Activated T-helper 1 cell treated with anti-CD3 and anti-CD28 coated beads, Interleukin-2, amount 50 U/mL, for 16 hours (primary cell): ENCODE results near the gene WDR20.
A peak's percentile ranks its signal among the peaks of the same experiment; 100 is the strongest.
"Not testable (repeated sequence)": the region's sequence is repeated elsewhere in the genome, so short reads cannot be mapped to it uniquely, and the experiment has no call there.

Experiments used
- DNase-seq, 2 donors: peaks; one replicate each; pipeline ENCODE4 v3.0.0-alpha.2; 2020; ENCODE audit warnings: low read depth in 1 of 2, low spot score in 1 of 2

The WDR20 gene

GRCh38 chr14:102234331-102235264 lies 94.9 kb downstream of the WDR20 start:
- no peak for DNase-seq

GRCh38 chr14:102235275-102235897 lies 95.7 kb downstream of the WDR20 start:
- DNase-seq: peak; percentile 53 to 55

GRCh38 chr14:102236026-102236425 lies 96.3 kb downstream of the WDR20 start:
- DNase-seq: no peak

DNA sequence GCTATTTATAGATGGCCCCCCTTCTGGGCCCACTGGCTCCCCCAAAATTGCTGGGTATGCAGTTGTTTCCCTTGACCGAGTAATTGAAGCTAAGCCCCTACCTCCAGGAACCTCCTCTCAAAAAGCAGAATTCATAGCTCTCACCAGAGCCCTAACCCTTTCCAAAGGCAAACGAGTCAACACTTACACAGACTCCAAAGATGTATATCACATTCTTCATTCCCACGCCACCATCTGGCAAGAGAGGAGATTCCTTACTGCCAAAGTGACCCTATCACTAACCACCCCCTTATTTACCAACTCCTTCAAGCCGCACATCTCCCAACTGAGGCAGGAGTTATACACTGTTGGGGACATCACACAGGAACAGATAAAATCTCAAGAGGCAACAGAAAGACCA lies 98.4 kb downstream of the WDR20 start:
- DNase-seq: no peak

GRCh38 chr14:102238766-102239165 lies 99.1 kb downstream of the WDR20 start:
- no peak for DNase-seq

DNA sequence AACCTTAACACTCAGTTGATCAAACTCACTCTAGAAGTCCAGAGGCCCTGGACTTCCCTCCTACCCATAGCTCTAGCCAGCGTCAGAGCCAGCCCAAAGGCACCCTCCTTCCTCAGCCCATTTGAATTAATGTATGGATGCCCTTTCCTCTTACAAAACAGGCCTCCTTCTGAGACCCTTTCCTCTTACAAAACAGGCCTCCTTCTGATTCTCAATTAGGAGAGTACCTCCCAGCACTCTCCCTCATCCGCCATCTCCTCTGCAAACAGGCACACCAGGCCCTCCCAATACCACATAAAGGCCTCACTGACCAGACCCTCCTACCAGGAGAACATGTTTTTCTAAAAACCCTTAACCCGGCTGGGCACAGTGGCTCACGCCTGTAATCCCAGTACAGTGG lies 99.5 kb downstream of the WDR20 start:
- no peak for DNase-seq

DNA sequence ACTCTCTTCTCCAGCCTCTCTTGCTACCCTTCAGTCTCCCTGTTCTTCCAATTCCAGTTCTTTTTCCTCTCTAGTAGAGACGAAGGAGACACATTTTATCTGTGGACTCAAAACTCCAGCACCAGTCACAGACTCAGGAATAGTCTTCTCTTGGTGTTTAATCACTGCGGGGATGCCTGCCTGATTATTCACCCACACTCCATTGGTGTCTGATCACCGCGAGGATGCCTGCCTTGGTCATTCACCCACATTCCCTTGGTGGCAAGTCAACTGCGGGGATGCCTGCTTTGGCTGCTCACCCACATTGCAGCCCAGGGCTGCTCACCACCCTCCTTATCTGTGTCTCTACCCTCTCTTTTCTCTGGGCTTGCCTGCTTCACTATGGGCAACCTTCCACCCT lies 100.8 kb downstream of the WDR20 start:
- DNase-seq: not testable (repeated sequence)

- no peak for DNase-seq
Measured at GRCh38 chr14:102241147-102241546, 101.5 kb downstream of the WDR20 start.

- DNase-seq: not testable (repeated sequence)
Measured at GRCh38 chr14:102243795-102244194, 104.1 kb downstream of the WDR20 start.

DNA sequence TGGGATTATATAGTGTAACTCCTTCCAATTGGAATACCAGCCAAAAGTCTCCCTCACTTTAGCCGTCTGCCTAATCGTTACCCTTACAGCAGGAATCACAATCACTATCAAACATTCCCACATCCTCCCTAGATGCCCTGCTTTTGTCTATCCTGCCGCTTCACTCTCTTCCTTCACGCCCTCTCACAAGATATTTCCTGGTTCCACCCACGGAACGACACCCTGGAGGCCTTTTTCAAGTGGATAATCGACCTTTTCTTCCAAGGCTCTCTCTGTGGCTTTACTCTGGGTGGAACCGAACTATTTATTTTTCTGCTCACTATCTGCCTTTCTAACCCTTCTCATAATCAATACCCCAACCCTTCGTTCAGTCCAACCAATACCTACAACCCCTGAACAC lies 106.4 kb downstream of the WDR20 start:
- DNase-seq: no peak

- no peak for DNase-seq
Measured at GRCh38 chr14:102248121-102248520, 108.4 kb downstream of the WDR20 start.

GRCh38 chr14:102249041-102249440 lies 109.3 kb downstream of the WDR20 start:
- DNase-seq: no peak

DNA sequence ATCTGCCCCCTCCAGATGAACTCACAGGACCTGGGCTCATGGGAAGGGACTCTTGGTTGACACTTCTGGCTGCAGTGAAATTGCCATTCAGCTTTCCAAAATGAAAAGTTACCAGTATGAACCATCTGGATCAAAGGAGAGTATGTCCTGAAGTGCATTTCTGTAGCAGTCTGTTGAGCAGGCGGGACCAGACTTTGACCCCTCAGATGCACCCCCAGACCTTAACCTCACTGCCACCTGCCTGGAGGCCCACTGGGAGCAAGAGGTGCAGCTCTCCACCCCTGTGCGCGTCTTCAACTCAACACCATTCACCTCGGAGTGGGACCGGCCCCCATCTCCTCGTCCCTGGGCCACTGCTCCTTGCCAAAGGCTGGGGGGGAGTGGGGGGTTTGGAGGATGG lies 110.3 kb downstream of the WDR20 start:
- no peak for DNase-seq

DNA sequence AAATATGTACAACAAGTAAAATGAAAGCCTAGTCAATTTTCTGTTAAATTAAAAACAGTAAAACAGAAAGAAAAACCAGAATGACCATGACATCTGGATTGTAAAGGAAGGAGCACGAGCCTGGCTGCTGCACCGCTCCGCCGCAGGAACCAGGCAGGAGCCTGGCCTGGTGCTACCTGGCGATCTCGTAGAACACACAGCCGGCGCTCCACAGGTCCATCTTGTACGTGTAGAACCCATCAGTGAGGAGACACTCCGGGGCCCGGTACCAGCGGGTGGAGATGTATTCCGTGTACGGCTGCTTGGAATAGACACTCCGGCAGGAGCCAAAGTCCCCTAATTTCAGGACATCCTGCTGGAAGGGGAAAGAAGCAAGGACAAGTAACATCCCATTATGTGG lies 110.9 kb downstream of the WDR20 start:
- DNase-seq: no peak

DNA sequence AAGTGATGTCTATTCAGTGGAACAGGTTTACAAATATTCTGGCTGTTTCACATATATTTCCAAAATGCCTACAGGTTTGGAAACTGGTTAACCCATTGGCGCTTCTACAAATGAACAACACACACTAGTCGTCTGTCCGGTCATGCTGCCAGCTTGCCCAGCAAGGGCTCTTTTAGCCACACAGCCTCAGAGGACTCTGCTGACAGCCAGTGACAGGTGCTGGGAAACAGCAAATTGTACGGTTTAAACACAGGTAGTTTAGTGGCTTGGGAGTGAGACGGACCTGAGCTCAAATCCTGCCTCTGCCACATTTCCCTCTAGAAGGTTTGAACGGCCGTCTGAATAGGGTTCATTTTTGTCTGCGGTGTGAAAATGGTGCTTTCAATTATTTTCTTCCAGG lies 111.5 kb downstream of the WDR20 start:
- DNase-seq: no peak

DNA sequence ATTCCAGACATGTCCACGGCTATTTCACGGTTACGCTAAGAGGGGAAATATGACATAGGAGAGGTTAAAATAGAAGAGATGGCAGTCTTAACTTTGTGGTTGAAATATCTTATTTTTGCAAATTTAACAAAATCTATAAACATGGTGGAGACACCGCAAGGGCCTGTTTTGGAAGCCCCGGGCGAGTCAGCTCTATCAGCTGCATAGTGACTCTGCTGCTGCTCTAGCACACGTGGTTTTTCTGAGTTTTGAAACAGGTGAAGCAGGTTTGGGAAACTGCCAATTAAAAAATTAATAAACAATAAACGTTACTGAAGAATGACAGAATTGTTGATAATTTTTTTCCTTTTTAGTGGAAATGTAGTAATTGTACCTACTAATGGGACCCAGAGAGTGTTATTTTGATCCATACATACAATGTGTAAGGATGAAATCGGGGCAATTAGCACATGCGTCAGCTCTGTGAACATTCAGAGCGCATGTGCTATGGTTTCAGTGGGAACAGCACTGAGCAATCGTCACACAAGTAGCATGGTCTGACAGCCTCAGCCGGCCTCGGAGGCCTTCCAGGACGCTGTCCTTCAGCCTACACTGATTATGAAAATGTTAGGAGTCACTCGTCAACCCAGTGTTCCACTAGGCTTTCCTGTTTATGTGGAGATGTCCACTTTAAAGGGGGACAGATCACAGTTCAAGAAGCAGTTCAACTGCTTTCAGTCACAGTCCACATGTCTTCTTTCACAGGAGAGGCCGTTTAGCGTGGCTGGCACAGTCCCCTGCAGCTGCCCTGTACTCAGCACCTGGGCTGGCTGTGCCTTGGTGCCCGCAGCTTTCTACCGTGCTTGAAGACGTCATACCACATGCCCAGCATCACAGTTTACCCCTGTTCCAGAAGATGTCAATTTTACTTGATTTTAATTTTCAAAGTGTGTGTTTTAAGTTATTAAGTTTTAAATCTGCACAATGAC lies 113.4 kb downstream of the WDR20 start:
- no peak for DNase-seq

- DNase-seq: no peak
Measured at GRCh38 chr14:102255401-102256190, 115.9 kb downstream of the WDR20 start.

DNA sequence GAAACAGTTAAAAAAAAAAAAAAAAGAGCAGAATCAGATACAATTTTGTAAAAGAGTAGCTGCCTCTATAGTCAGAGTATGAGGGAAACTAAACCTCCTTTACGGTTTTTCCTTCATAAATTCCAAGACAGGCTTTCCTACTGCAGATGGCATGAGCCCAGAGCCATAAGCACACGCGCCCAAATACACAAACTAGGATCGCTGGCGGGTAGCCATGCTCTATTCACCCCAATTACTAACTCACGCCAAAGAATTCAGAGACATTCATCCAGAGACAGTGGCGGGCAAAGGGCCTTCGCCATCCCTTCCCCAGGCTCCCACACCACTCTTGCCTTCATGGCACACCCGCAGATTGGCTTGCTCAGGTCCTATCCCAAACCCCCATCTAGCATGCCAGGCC lies 117.0 kb downstream of the WDR20 start:
- no peak for DNase-seq

DNA sequence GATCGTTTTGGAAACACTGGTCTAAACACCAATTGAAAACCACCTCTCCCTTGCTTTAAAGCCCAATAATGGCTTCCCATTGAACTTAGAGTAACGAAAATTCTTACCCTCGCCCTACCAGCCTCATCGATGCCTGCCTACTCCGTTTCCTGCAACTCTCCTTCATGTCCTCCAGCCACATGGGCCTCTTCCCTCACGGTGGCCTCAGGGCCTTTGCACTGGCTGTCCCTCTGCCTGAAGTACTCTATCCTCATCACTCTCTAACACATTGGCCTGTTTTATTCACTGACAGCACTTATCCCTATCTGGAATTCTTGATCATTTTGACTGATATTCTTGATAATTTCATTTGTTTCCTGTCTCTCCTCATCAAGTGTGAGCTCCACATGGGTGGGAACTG lies 118.4 kb downstream of the WDR20 start:
- DNase-seq: no peak
